H1 (cell line): ENCODE results near the gene PPP1R9A. TPM values are rescaled to one million over a fixed set of nuclear protein-coding genes. Genes with fewer than 3 reads are reported as not detected.

Experiments used
- ASH2L ChIP-seq: fragments of 200-600, 300-600 bp; sonication (generic); IDR thresholded peaks from one replicate; pipeline ENCODE4 v1.7.1; 2017; ENCODE audit warnings: low read length
- KDM1A ChIP-seq: fragments of 200-600, 300-600 bp; sonication (generic); IDR thresholded peaks from 2 replicates; pipeline ENCODE4 v1.7.1; 2016; ENCODE audit warnings: mild to moderate bottlenecking, low read length, borderline replicate concordance
- NANOG ChIP-seq: IDR thresholded peaks from 2 replicates; pipeline ENCODE4 v1.6.1; 2011; ENCODE audit warnings: low read length, low read depth, mild to moderate bottlenecking, inconsistent platforms; ENCODE audit not compliant: insufficient read depth, poor library complexity, severe bottlenecking
- YY1 ChIP-seq: IDR thresholded peaks from 2 replicates; pipeline ENCODE4 v1.6.1; 2011; ENCODE audit warnings: low read depth, mild to moderate bottlenecking, low read length
- polyA plus RNA-seq, 7 experiments: library from polyadenylated mRNA; depleted of rRNA in 3 of 7; stranded (reverse) in 5 of 7; unstranded in 2 of 7; fragments of >200 nt in 5 of 7; fragments of 200-250 nt in 2 of 7; gene quantifications; 1 replicate in 5 of 7; 2 replicates in 1 of 7; 4 replicates in 1 of 7; pipeline versions ENCODE4 v1.2.1 to v1.2.3, GENCODE V29; 2011 to 2013; ENCODE audit warnings: missing spikeins in 2 of 7, mixed read lengths in 2 of 7
- total RNA-seq: library from RNA; stranded (reverse); fragmentation: NEBNext Ultra II Directional; extraction: Animal tissue kit (Norgen Biotek cat#: 25700); gene quantifications from 2 replicates; pipeline ENCODE4 v1.2.1, GENCODE V29; 2021

The PPP1R9A gene
- total and polyA plus RNA-seq, 2 of the 8 experiments (the other 6 are each of a cell fraction or from before 2014, with no cell fraction given): 3.0 to 20.3 TPM

DNA sequence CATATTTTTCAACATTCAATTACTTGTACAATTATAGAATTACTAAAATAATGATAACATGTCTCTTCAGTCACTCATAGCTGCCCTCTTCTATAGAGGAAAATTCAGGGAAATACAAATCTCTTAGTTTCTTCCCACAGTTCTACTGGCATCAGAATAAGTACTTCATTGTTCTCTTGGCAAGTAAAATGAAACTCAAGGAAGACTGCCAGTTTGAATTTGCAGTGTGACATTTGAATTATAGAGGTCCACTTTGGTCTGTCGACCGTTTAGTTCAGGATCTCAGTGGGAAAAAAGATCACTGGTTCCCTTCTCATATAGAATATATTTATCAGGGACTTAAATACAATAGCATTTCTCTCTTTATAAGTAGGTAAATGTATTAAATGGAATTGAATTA is 302.4 kb downstream of the PPP1R9A start (continued):
- no peak for TF ChIP-seq ASH2L
- no peak for TF ChIP-seq KDM1A
- no peak for TF ChIP-seq NANOG
- no peak for TF ChIP-seq YY1
- TF ChIP-seq, all 59 proteins: peak for 0
